Upper lobe of right lung (tissue), 1 donor: ENCODE results near the gene GPNMB. TPM values are rescaled to one million over a fixed set of nuclear protein-coding genes. Genes with fewer than 3 reads are reported as not detected.

Source experiments
- ATAC-seq: fragments of 200-7000 bp; cut with Tn5 transposase; one replicate; pipeline ENCODE4 v1.9.1; 2020; ENCODE audit warnings: mild to moderate bottlenecking, moderate library complexity
- DNase-seq: peaks from one replicate; pipeline ENCODE4 v3.0.0-alpha.2; 2020
- H3K27ac ChIP-seq: fragments of 200-600 bp; one replicate; pipeline ENCODE4 v1.8.0; 2022
- H3K27me3 ChIP-seq: fragments of 200-600 bp; one replicate; pipeline ENCODE4 v1.8.0; 2022; ENCODE audit warnings: mild to moderate bottlenecking
- H3K36me3 ChIP-seq: fragments of 200-600 bp; one replicate; pipeline ENCODE4 v1.8.0; 2022
- H3K4me1 ChIP-seq: fragments of 200-600 bp; one replicate; pipeline ENCODE4 v1.8.0; 2022
- H3K4me3 ChIP-seq: fragments of 200-600 bp; one replicate; pipeline ENCODE4 v1.8.0; 2022; ENCODE audit warnings: mild to moderate bottlenecking
- H3K9me3 ChIP-seq: fragments of 200-600 bp; one replicate; pipeline ENCODE4 v1.8.0; 2022
- intact Hi-C: fragments of 100-400 bp; cut with DNase I; formaldehyde crosslinking; loops from one replicate; pipeline ENCODE4 v1.11.0; 2022
- total RNA-seq: library from RNA; stranded (reverse); fragmentation: NEBNext Ultra II Directional; extraction: Animal tissue kit (Norgen Biotek cat#: 25700); gene quantifications from one replicate; pipeline ENCODE4 v1.2.1, GENCODE V29; 2021
- TF ChIP-seq, protein P1 (sequence below): fragments of 200-600 bp; IDR thresholded peaks from one replicate; pipeline ENCODE4 v1.8.0; 2022; ENCODE audit warnings: antibody characterized with exemption
- donor health status: DM: no; HTN: yes; CAD: no; lungs with severe emphysema.

Gene GPNMB
- total RNA-seq, 1 donor from 2014 or later: 322 TPM

DNA sequence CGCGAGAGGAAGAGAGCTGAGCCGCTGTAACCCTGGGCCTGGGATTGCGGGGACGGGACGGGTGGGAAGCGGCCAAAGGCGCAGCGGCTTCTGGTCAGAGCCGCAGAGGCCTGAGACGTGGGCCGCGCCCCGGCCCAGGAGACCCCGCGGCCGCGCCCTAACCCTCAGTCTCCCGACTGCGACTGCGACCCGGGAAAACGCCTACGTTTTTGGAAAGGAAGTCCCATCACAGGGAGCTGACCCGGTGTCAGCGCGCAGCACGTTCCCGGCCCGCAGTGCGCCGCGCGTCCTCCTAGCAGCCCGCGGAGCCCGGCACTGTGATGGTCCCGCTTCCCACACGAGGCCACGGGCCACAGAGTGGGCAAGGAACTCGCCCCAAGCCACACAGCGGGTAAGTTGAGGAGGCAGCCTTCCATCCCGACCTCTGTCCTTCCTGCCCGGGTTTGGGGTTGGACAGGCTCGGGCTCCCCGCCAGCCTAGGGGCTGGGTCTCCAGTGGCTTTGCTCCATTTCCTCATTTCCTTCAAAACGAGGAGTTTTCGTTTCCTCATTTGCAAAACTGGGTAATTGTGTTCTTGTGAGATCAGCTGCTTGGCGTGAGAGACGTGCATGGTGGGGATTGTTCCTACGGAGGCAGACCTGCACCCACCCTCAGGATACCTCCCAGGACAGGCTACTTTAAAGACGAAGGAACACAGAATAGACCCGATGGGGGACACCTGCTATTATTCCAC is 1.2 kb downstream of the GPNMB start:
- ATAC-seq: peak; percentile 89
- TF ChIP-seq, protein P1, sequence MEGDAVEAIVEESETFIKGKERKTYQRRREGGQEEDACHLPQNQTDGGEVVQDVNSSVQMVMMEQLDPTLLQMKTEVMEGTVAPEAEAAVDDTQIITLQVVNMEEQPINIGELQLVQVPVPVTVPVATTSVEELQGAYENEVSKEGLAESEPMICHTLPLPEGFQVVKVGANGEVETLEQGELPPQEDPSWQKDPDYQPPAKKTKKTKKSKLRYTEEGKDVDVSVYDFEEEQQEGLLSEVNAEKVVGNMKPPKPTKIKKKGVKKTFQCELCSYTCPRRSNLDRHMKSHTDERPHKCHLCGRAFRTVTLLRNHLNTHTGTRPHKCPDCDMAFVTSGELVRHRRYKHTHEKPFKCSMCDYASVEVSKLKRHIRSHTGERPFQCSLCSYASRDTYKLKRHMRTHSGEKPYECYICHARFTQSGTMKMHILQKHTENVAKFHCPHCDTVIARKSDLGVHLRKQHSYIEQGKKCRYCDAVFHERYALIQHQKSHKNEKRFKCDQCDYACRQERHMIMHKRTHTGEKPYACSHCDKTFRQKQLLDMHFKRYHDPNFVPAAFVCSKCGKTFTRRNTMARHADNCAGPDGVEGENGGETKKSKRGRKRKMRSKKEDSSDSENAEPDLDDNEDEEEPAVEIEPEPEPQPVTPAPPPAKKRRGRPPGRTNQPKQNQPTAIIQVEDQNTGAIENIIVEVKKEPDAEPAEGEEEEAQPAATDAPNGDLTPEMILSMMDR: no peak

DNA sequence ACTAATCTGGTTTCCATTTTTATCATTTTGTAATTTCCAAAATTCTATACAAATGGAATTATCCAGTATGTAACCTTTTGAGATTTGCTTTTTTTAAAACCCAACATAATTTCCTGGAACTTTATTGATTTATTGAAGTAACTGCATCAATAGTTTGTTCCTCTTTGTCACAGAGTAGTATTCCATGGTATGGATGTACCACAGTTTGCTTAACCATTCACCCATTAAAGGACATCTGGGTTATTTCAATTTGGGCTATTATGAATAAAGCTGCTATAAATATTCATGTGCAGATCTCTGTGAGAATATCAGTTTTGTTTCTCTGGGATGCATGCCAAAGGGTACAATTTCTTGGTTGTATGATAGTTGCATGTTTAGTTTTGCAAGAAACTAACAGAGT is 2.9 kb downstream of the GPNMB start:
- Histone ChIP-seq H3K36me3 (peaks cover 5% of the 10 kb centered on the region), H3K4me1 (peaks cover 3% of the 10 kb centered on the region), H3K27me3 (peaks cover 18% of the 10 kb centered on the region), H3K27ac (no peak overlapping the region), H3K4me3 (no peak overlapping the region), H3K9me3 (no peaks in the 10 kb centered on the region)
- DNase-seq: no peak
- no peak for ATAC-seq
- intact Hi-C loops: no loop called here
- TF ChIP-seq, protein P1: no peak

More for the DNA sequence above, 1.2 kb downstream of the GPNMB start:
- Histone ChIP-seq H3K27me3 (peaks cover 21% of the 10 kb centered on the region), H3K4me1 (peaks cover 3% of the 10 kb centered on the region), H3K27ac (peak overlapping the region; percentile 71), H3K4me3 (peak overlapping the region; percentile 50), H3K9me3 (no peaks in the 10 kb centered on the region), H3K36me3 (no peaks in the 10 kb centered on the region)
- intact Hi-C loops: no loop called here
- peak; percentile 80 for DNase-seq

DNA sequence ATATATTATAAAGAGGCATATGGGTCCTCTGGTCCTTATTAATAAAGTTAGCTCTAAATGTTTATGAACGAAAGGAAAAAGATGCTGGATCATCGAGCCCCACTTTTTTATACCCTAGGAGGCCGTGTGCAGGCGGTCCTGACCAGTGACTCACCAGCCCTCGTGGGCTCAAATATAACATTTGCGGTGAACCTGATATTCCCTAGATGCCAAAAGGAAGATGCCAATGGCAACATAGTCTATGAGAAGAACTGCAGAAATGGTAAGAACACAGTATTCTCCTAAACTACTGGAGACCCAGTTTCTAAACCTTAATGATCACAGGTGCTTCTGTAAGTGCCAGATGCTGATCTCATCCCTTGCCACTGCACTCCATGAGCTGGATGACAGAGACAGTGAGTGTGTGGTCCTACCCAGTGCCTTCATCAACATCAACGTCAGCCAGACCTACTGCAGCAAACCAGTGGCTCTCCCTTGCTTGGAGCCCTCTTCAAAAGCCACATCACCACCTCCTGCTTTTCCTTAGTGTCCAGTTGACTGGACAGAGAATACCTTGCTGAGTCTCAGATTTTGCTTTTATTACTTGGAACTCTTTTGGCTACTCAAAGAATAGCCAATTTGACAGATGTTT is 7.6 kb downstream of the GPNMB start:
- Histone ChIP-seq H3K9me3 (no peaks in the 10 kb centered on the region), H3K4me3 (no peak overlapping the region), H3K27ac (no peak overlapping the region), H3K27me3 (peaks cover 5% of the 10 kb centered on the region), H3K36me3 (peaks cover 7% of the 10 kb centered on the region), H3K4me1 (no peaks in the 10 kb centered on the region)
- ATAC-seq: no peak
- no peak for DNase-seq
- TF ChIP-seq, protein P1: no peak
- intact Hi-C loops: no loop called here

DNA sequence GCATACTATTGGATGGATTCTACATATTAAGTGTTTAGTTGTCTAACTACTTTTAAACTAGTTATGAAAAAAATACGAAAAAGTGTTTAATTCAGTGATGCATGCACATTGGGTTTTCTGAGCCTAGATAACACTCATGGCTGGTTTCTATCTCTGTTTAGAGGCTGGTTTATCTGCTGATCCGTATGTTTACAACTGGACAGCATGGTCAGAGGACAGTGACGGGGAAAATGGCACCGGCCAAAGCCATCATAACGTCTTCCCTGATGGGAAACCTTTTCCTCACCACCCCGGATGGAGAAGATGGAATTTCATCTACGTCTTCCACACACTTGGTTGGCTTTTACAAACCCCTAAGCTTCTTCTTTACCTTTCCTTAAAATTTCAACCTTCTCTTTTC is 10.2 kb downstream of the GPNMB start:
- Histone ChIP-seq H3K4me3 (no peak overlapping the region), H3K4me1 (no peaks in the 10 kb centered on the region), H3K36me3 (peaks cover 7% of the 10 kb centered on the region), H3K27me3 (peaks cover 5% of the 10 kb centered on the region), H3K9me3 (no peaks in the 10 kb centered on the region), H3K27ac (no peak overlapping the region)
- ATAC-seq: no peak
- intact Hi-C loops: no loop called here
- DNase-seq: no peak
- TF ChIP-seq, protein P1: no peak

DNA sequence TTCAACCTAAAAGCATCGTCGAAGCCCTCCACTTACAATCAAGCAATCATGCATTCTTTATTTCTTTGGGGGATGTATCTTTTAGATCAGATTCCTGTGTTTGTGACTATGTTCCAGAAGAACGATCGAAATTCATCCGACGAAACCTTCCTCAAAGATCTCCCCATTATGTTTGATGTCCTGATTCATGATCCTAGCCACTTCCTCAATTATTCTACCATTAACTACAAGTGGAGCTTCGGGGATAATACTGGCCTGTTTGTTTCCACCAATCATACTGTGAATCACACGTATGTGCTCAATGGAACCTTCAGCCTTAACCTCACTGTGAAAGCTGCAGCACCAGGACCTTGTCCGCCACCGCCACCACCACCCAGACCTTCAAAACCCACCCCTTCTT is 13.8 kb downstream of the GPNMB start:
- ATAC-seq: no peak
- Histone ChIP-seq H3K4me3 (no peak overlapping the region), H3K4me1 (no peaks in the 10 kb centered on the region), H3K36me3 (no peaks in the 10 kb centered on the region), H3K27me3 (peaks cover 5% of the 10 kb centered on the region), H3K9me3 (no peaks in the 10 kb centered on the region), H3K27ac (no peak overlapping the region)
- no peak for DNase-seq
- intact Hi-C loops: no loop called here
- TF ChIP-seq, protein P1: no peak
